Gastrocnemius medialis (tissue), 4 donors: ENCODE data around the gene LAMA2. TPM values are rescaled to one million over a fixed set of nuclear protein-coding genes. Genes with fewer than 3 reads are reported as not detected.
"Not testable (repeated sequence)": the region's sequence is repeated elsewhere in the genome, so short reads cannot be mapped to it uniquely, and the experiment has no call there.

Experiments
- ATAC-seq, 2 donors: fragments of 150-250 bp; one replicate each; pipeline ENCODE4 v1.9.1; 2016
- DNase-seq, 2 donors: peaks; one replicate each; pipeline ENCODE4 v3.0.0-alpha.2; 2019
- H3K27ac ChIP-seq, 4 donors: fragments of 200-600 bp; sonication (generic); 1 replicate in 1 of 4; 2 replicates in 3 of 4; pipeline ENCODE4 v1.5.1; 2016 to 2018; ENCODE audit warnings: mild to moderate bottlenecking in 2 of 4, moderate library complexity in 1 of 4
- H3K27me3 ChIP-seq, 3 donors: fragments of 200-600 bp; sonication (generic) in 2 of 3; 1 replicate in 1 of 3; 2 replicates in 2 of 3; pipeline versions ENCODE4 v1.5.1 to v1.6.0; 2016 to 2019; ENCODE audit warnings: mild to moderate bottlenecking in 1 of 3, moderate library complexity in 1 of 3
- H3K36me3 ChIP-seq, 2 donors: fragments of 200-600 bp; sonication (generic) in 1 of 2; one replicate each; pipeline ENCODE4 v1.5.1; 2017 to 2018
- H3K4me1 ChIP-seq, 2 donors: fragments of 200-600 bp; sonication (generic) in 1 of 2; one replicate each; pipeline ENCODE4 v1.5.1; 2016 to 2017; ENCODE audit warnings: mild to moderate bottlenecking in 2 of 2
- H3K4me3 ChIP-seq, 4 donors: fragments of 200-600 bp; sonication (generic) in 3 of 4; 1 replicate in 1 of 4; 2 replicates in 3 of 4; pipeline ENCODE4 v1.5.1; 2016 to 2019; ENCODE audit warnings: mild to moderate bottlenecking in 2 of 4
- H3K9me3 ChIP-seq, 3 donors: fragments of 200-600 bp; sonication (generic) in 2 of 3; 1 replicate in 1 of 3; 2 replicates in 2 of 3; pipeline ENCODE4 v1.5.1; 2016 to 2019
- CTCF ChIP-seq, 5 experiments: fragments of 450-650 bp in 3 of 5; fragments of 200-600 bp in 2 of 5; sonication (generic) in 2 of 5; IDR thresholded peaks in 4 of 5; conservative IDR thresholded peaks in 1 of 5; 1 replicate in 4 of 5; 2 replicates in 1 of 5; pipeline ENCODE4 v1.5.1; 2016 to 2019; ENCODE audit warnings: antibody characterized with exemption in 5 of 5, mild to moderate bottlenecking in 3 of 5, moderate library complexity in 3 of 5
- POLR2A ChIP-seq, 2 donors: fragments of 450-650 bp; IDR thresholded peaks; one replicate each; pipeline ENCODE4 v1.6.1; 2017; ENCODE audit warnings: antibody characterized with exemption in 2 of 2, mild to moderate bottlenecking in 2 of 2, moderate library complexity in 2 of 2
- in situ Hi-C, 4 donors: fragments of 200-750 bp; cut with MboI; loops; one replicate each; pipeline versions ENCODE4 v1.15.0 to v1.8.0; 2017; ENCODE audit warnings: low sequenced_read_pairs in 4 of 4
- intact Hi-C: fragments of 100-400 bp; cut with DNase I; formaldehyde crosslinking; loops from one replicate; pipeline ENCODE4 v1.15.1; 2023; ENCODE audit warnings: low total_unique reads
- total RNA-seq, 4 donors: library from RNA; depleted of rRNA; stranded (reverse); fragments of >200 nt; gene quantifications; one replicate each; pipeline versions ENCODE4 v1.1.0 to v1.2.3, GENCODE V29; 2016

Gene LAMA2
- total RNA-seq, 4 donors from 2014 or later, result 52.9 to 113 (median 71.3) TPM

GRCh38 chr6:129033581-129033980 lies 150.6 kb downstream of the LAMA2 start:
- intact Hi-C loops, result no loop called here

GRCh38 chr6:129041563-129041962 lies 158.6 kb downstream of the LAMA2 start:
- Histone ChIP-seq H3K36me3 (no peaks in the 10 kb centered on the region), H3K27ac (no peak overlapping the region), H3K27me3 (no peaks in the 10 kb centered on the region), H3K9me3 (no peaks in the 10 kb centered on the region), H3K4me1 (no peaks in the 10 kb centered on the region), H3K4me3 (no peak overlapping the region)
- intact Hi-C loops (no loop called here), in situ Hi-C loops (no loop called here)
- DNase-seq (no peak), ATAC-seq (no peak)
- TF ChIP-seq POLR2A (IDR thresholded peaks at IDR 0.05) (no peak), CTCF (IDR thresholded peaks at IDR 0.05 in 4 of 5, conservative IDR thresholded peaks at IDR 0.05 in 1 of 5) (no peak)

More at GRCh38 chr6:129033581-129033980, 150.6 kb downstream of the LAMA2 start:
- Histone ChIP-seq H3K27ac (peak overlapping the region in 2 of 4 donors; percentile 26 to 62), H3K27me3 (no peaks in the 10 kb centered on the region), H3K36me3 (no peaks in the 10 kb centered on the region), H3K4me3 (no peak overlapping the region), H3K9me3 (no peaks in the 10 kb centered on the region), H3K4me1 (no peaks in the 10 kb centered on the region)
- in situ Hi-C loops, result no loop called here
- no peak for ATAC-seq
- DNase-seq, result no peak
- TF ChIP-seq POLR2A (IDR thresholded peaks at IDR 0.05) (no peak), CTCF (IDR thresholded peaks at IDR 0.05 in 4 of 5, conservative IDR thresholded peaks at IDR 0.05 in 1 of 5) (no peak)

- Histone ChIP-seq H3K27me3 (no peaks in the 10 kb centered on the region), H3K9me3 (no peaks in the 10 kb centered on the region), H3K36me3 (peaks cover 0 to 11% of the 10 kb centered on the region in 2 donors), H3K27ac (no peak overlapping the region), H3K4me1 (no peaks in the 10 kb centered on the region), H3K4me3 (no peak overlapping the region)
- TF ChIP-seq POLR2A (IDR thresholded peaks at IDR 0.05) (no peak), CTCF (IDR thresholded peaks at IDR 0.05 in 4 of 5, conservative IDR thresholded peaks at IDR 0.05 in 1 of 5) (no peak)
- in situ Hi-C loops (no loop called here), intact Hi-C loops (no loop called here)
- no peak for DNase-seq
- no peak for ATAC-seq
These were observed 163.6 kb downstream of the LAMA2 start for GRCh38 chr6:129046526-129046925.

GRCh38 chr6:129047834-129048233 lies 164.9 kb downstream of the LAMA2 start:
- Histone ChIP-seq H3K4me1 (no peaks in the 10 kb centered on the region), H3K4me3 (no peak overlapping the region), H3K9me3 (no peaks in the 10 kb centered on the region), H3K27me3 (no peaks in the 10 kb centered on the region), H3K36me3 (peaks cover 0 to 11% of the 10 kb centered on the region in 2 donors), H3K27ac (no peak overlapping the region)
- ATAC-seq (no peak), DNase-seq (no peak)
- in situ Hi-C loops (no loop called here), intact Hi-C loops (no loop called here)
- no peak for TF ChIP-seq POLR2A (IDR thresholded peaks at IDR 0.05)
- TF ChIP-seq CTCF (IDR thresholded peaks at IDR 0.05 in 4 of 5, conservative IDR thresholded peaks at IDR 0.05 in 1 of 5), result no peak

- Histone ChIP-seq H3K4me1 (no peaks in the 10 kb centered on the region), H3K36me3 (peaks cover 0 to 11% of the 10 kb centered on the region in 2 donors)
These were observed 167.1 kb downstream of the LAMA2 start for GRCh38 chr6:129050086-129050485.

GRCh38 chr6:129053143-129053542 lies 170.2 kb downstream of the LAMA2 start:
- intact Hi-C loops, H3K4me1 ChIP-seq, ATAC-seq: not testable (repeated sequence)

More at GRCh38 chr6:129050086-129050485, 167.1 kb downstream of the LAMA2 start:
- in situ Hi-C loops (no loop called here), intact Hi-C loops (no loop called here)
- ATAC-seq (no peak), DNase-seq (no peak)
- H3K9me3 ChIP-seq, result no peaks in the 10 kb centered on the region
- H3K27me3 ChIP-seq, result no peaks in the 10 kb centered on the region
- TF ChIP-seq CTCF (IDR thresholded peaks at IDR 0.05 in 4 of 5, conservative IDR thresholded peaks at IDR 0.05 in 1 of 5) (no peak), POLR2A (IDR thresholded peaks at IDR 0.05) (no peak)
- H3K4me3 ChIP-seq, result no peak overlapping the region
- no peak overlapping the region for H3K27ac ChIP-seq

More at GRCh38 chr6:129053143-129053542, 170.2 kb downstream of the LAMA2 start:
- H3K9me3 ChIP-seq, in situ Hi-C loops, DNase-seq, H3K27ac ChIP-seq, H3K27me3 ChIP-seq, H3K4me3 ChIP-seq: not testable (repeated sequence)
- peaks cover 0 to 11% of the 10 kb centered on the region in 2 donors for H3K36me3 ChIP-seq
